Fibroblast of mammary gland (primary cell): ENCODE data around the gene ORM1.

Experiments used
- DNase-seq: peaks from one replicate; pipeline ENCODE4 v3.0.0-alpha.2; 2010; ENCODE audit warnings: low read depth
- H3K4me3 ChIP-seq: 2 replicates; pipeline ENCODE4 v1.5.1; 2011; ENCODE audit warnings: low read depth, mild to moderate bottlenecking, low read length, moderate library complexity; ENCODE audit not compliant: control insufficient read depth
- TF ChIP-seq, protein P1 (sequence below): conservative IDR thresholded peaks from 2 replicates; pipeline ENCODE4 v1.5.1; 2011; ENCODE audit warnings: low read depth, low read length, inconsistent platforms; ENCODE audit not compliant: control insufficient read depth, insufficient read depth

Gene ORM1

DNA sequence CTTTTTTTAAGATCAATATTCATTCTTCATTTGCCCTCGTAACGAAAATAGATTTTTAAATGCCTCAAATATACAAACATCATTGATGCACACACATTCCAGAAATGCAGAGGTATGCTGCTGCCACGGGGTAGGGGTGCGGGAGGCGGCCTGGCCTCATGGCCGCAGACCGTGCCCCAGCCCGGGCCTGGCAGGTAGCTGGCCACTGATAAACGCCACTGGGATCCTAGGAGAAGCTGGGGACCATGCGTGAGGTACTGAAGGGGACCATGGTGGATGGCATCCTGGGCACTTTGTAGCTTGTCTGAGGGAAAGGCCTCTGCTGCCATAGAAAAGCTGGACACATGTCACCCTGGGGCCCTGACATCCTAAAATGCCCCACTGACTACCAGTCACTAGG is 13.3 kb downstream of the ORM1 start:
- TF ChIP-seq, protein P1, sequence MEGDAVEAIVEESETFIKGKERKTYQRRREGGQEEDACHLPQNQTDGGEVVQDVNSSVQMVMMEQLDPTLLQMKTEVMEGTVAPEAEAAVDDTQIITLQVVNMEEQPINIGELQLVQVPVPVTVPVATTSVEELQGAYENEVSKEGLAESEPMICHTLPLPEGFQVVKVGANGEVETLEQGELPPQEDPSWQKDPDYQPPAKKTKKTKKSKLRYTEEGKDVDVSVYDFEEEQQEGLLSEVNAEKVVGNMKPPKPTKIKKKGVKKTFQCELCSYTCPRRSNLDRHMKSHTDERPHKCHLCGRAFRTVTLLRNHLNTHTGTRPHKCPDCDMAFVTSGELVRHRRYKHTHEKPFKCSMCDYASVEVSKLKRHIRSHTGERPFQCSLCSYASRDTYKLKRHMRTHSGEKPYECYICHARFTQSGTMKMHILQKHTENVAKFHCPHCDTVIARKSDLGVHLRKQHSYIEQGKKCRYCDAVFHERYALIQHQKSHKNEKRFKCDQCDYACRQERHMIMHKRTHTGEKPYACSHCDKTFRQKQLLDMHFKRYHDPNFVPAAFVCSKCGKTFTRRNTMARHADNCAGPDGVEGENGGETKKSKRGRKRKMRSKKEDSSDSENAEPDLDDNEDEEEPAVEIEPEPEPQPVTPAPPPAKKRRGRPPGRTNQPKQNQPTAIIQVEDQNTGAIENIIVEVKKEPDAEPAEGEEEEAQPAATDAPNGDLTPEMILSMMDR: no peak
- DNase-seq: no peak
- no peak overlapping the region for H3K4me3 ChIP-seq

DNA sequence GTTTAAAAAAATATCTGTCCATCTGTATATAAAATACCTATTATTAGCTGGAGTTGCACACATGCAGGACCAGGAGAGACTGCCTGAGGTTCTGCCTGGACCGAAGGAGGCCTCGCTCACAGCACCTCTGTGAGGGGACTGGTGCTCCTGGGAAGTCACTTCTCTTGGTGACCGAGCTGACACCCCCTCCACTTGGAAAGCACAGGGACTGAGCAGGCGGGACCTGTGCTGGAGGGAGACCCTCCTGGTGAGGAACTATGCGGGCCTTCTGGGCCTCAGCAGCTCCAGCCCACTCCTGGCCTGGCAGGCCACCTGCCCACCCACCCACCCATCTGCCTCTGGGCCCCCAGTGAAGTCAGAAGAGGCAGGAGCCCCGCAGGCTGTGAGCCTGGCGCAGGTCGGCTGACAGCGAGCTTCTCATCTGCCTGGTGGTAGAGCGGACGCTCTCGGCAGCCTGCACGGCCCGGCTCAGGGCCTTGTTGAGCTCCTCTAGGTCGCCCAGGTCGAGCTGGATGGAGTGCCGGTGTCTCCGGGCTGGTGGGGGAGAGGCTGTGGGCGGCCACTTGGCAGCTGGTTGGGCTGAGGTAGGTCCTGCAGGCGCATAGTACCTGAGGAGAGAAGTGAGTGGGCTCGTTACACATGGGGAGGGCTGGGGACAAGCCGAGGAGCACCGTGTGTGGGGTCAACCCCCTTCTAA is 13.9 kb downstream of the ORM1 start:
- no peak for DNase-seq
- TF ChIP-seq, protein P1: no peak

DNA sequence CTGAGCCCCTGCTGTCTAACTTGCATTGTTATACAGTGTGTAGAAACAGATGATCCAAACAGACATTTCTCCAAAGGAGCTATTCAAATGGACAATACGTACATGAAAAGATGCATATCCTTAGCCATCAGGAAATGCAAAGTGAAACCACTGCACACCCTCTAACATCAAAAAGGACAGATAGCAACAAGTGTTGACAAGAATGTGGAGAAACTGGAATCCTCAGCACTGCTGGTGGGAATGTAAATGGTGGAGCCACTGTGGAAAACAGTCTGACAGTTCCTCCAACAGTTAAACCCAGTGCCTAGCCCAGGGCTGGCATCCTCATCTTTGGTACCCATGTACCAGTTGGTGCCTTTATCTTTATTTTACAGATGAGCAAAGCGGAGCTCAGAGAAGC is 15.3 kb downstream of the ORM1 start:
- DNase-seq: no peak
- TF ChIP-seq, protein P1: no peak
- H3K4me3 ChIP-seq: no peak overlapping the region

More for the DNA sequence above, 13.9 kb downstream of the ORM1 start:
- H3K4me3 ChIP-seq: no peak overlapping the region

DNA sequence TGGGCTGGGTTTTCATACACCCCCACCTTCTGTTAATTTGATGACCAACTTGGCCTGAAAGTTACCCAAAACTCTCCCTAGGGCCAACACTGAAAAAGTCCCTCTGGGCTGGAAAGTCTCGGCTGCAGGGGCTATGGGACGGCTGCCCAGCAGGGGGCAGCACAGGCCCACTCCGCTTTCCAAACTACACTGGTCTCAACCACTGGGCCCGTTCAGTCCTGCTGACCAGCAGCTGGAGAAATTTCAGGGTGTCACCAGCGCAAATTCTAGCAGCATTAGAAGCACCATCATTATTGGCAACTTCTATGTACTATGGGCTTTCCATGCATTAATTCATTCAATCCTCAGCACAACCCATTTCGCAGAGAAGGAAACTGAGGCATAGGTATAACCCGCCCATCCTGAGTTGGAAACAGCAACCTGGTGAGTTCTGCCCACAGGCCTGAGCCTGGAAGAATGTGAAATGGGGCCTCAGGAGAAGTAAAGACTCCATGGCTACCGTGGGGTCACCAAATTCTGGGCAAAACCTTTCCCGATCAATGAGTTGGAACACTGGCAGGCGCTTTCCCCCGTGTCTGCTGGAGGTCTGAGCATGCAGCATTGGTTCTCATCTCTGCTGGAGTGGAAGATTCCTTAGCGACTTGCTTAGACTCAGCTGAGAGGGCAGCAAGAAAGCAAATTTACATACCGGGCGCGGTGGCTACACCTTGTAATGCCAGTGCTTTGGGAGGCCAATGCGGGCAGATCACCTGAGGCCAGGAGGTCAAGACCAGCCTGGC is 16.4 kb downstream of the ORM1 start:
- TF ChIP-seq, protein P1: peak; percentile 93
- H3K4me3 ChIP-seq: no peak overlapping the region
- DNase-seq: peak; percentile 60

DNA sequence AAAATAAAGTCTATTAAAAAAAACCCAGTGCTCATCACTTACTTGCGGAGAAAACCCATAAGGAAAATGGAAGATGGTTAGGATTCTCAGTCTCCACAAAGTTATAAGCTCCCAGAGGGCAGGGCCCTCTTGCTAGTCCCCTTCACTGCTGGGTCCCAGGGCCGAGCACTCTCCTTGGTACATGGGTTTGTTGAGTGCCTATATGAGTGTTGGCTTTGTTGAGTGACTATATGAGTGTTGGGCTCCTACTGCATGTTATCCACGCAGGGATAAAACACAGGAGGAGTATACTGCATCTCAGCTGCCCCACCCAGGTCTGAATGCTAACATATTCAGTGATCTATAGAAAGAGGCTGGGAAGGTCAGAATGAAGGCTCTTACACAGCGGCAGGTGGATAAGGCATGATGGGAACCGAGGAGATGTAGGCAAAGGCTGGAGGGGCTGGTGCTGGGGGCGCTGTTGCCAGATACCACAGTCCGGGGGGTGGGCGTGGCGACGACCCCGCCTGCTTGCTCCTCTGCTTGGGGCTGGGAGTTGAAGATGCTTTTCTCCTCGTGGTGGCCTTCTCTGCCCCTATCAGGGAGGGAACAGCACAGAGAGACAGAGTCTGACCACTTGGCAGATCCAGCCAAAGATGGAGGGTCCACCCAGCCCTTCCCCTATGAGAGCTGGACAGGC is 18.4 kb downstream of the ORM1 start:
- no peak overlapping the region for H3K4me3 ChIP-seq
- DNase-seq: no peak
- TF ChIP-seq, protein P1: no peak

DNA sequence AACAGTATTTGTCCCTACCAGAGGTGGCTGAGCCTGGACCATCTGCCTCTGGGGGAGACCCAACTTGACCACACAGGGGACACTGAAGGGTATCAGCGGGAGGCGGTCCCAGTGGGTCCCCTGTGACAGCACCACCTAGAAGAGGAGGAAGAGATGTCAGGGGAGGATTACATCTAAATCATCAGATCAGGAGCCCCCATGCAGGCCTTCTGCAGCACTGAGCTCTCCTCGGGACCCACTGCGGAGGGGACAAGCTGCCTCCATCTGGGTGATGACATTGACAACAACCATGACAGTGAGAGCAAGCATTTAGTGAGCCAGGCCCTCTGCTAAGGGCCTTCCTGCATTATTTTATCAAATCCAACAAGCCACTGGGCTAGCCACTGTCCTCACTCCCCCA is 19.1 kb downstream of the ORM1 start:
- DNase-seq: no peak
- TF ChIP-seq, protein P1: no peak
- H3K4me3 ChIP-seq: no peak overlapping the region
